Non-pigmented ciliary epithelial cell (primary cell): Measurements from ENCODE around the gene GRAMD4.

Experiments
- DNase-seq: peaks from one replicate; pipeline ENCODE4 v3.0.0-alpha.2; 2010; ENCODE audit warnings: low read depth

Gene GRAMD4

GRCh38 chr22:46619830-46620501 is at the start of gene GRAMD4:
TSS of gene GRAMD4 (plus strand) at chr22:46620386. CDS start at chr22:46626800, 6,414 bp downstream.
- no peak for DNase-seq

- DNase-seq, result no peak
Observed at GRCh38 chr22:46571642-46572250, 48.4 kb upstream of the GRAMD4 start.

- DNase-seq, result no peak
Observed at GRCh38 chr22:46572911-46573780, 47.0 kb upstream of the GRAMD4 start.

GRCh38 chr22:46573781-46574437 is 46.3 kb upstream of the GRAMD4 start:
- DNase-seq, result no peak

GRCh38 chr22:46574438-46574992 is 45.7 kb upstream of the GRAMD4 start:
- no peak for DNase-seq

GRCh38 chr22:46574993-46575910 is 44.9 kb upstream of the GRAMD4 start:
- DNase-seq, result no peak

- no peak for DNase-seq
Observed at GRCh38 chr22:46575911-46576555, 44.2 kb upstream of the GRAMD4 start.

- no peak for DNase-seq
Observed at GRCh38 chr22:46576556-46577367, 43.4 kb upstream of the GRAMD4 start.

- no peak for DNase-seq
Observed at GRCh38 chr22:46577368-46578249, 42.6 kb upstream of the GRAMD4 start.

- DNase-seq, result no peak
Observed at GRCh38 chr22:46578251-46578823, 41.8 kb upstream of the GRAMD4 start.

- DNase-seq, result no peak
Observed at GRCh38 chr22:46578824-46579561, 41.2 kb upstream of the GRAMD4 start.

- no peak for DNase-seq
Observed at GRCh38 chr22:46579751-46580449, 40.3 kb upstream of the GRAMD4 start.

- DNase-seq, result no peak
Observed at GRCh38 chr22:46580940-46581537, 39.1 kb upstream of the GRAMD4 start.

GRCh38 chr22:46581538-46582244 is 38.5 kb upstream of the GRAMD4 start:
- DNase-seq, result no peak

- no peak for DNase-seq
Observed at GRCh38 chr22:46582281-46582933, 37.8 kb upstream of the GRAMD4 start.
